ENCODE results near the gene SYCN.

The SYCN gene

GRCh38 chr19:39162441-39163043, 41.5 kb downstream of the SYCN start:
- Histone ChIP-seq H3K27me3 (ENCODE audit: control insufficient read depth in 1 of 2, insufficient read depth in 2 of 2, low read length in 2 of 2) (no peaks in the 10 kb centered on the region), H3K36me3 (ENCODE audit: control insufficient read depth in 2 of 2, insufficient read depth in 2 of 2, low read length in 2 of 2) (no peaks in the 10 kb centered on the region), H3K4me3 (ENCODE audit: low read length in 2 of 2) (no peak overlapping the region), H3K27ac (ENCODE audit: low read length) (no peak overlapping the region), H3K9me3 (ENCODE audit: control insufficient read depth in 2 of 2, low read length in 2 of 2) (no peaks in the 10 kb centered on the region), H3K4me1 (ENCODE audit: control insufficient read depth, insufficient read depth, low read length) (peaks cover 48% of the 10 kb centered on the region), H3K9ac (ENCODE audit: low read length in 2 of 2) (no peak overlapping the region)

- Histone ChIP-seq H3K9ac (ENCODE audit: low read length in 2 of 2) (peak overlapping the region; percentile 13 to 58), H3K36me3 (ENCODE audit: control insufficient read depth in 2 of 2, insufficient read depth in 2 of 2, low read length in 2 of 2) (no peaks in the 10 kb centered on the region), H3K27me3 (ENCODE audit: control insufficient read depth in 1 of 2, insufficient read depth in 2 of 2, low read length in 2 of 2) (no peaks in the 10 kb centered on the region), H3K4me3 (ENCODE audit: low read length in 2 of 2) (peak overlapping the region in 1 of 2 donors; percentile 22), H3K9me3 (ENCODE audit: control insufficient read depth in 2 of 2, low read length in 2 of 2) (no peaks in the 10 kb centered on the region), H3K27ac (ENCODE audit: low read length) (peak overlapping the region; percentile 64), H3K4me1 (ENCODE audit: control insufficient read depth, insufficient read depth, low read length) (peaks cover 56% of the 10 kb centered on the region)
Observed at GRCh38 chr19:39160889-39161672, 43.0 kb downstream of the SYCN start.

GRCh38 chr19:39160523-39160861, 43.6 kb downstream of the SYCN start:
- Histone ChIP-seq H3K36me3 (ENCODE audit: control insufficient read depth in 2 of 2, insufficient read depth in 2 of 2, low read length in 2 of 2) (no peaks in the 10 kb centered on the region), H3K27ac (ENCODE audit: low read length) (peak overlapping the region; percentile 64), H3K27me3 (ENCODE audit: control insufficient read depth in 1 of 2, insufficient read depth in 2 of 2, low read length in 2 of 2) (no peaks in the 10 kb centered on the region), H3K4me3 (ENCODE audit: low read length in 2 of 2) (peak overlapping the region in 1 of 2 donors; percentile 22), H3K9me3 (ENCODE audit: control insufficient read depth in 2 of 2, low read length in 2 of 2) (no peaks in the 10 kb centered on the region), H3K9ac (ENCODE audit: low read length in 2 of 2) (peak overlapping the region; percentile 13 to 58), H3K4me1 (ENCODE audit: control insufficient read depth, insufficient read depth, low read length) (peaks cover 57% of the 10 kb centered on the region)

- Histone ChIP-seq H3K9ac (ENCODE audit: low read length in 2 of 2) (no peak overlapping the region), H3K27ac (ENCODE audit: low read length) (peak overlapping the region; percentile 11), H3K4me1 (ENCODE audit: control insufficient read depth, insufficient read depth, low read length) (peaks cover 59% of the 10 kb centered on the region), H3K9me3 (ENCODE audit: control insufficient read depth in 2 of 2, low read length in 2 of 2) (no peaks in the 10 kb centered on the region), H3K36me3 (ENCODE audit: control insufficient read depth in 2 of 2, insufficient read depth in 2 of 2, low read length in 2 of 2) (no peaks in the 10 kb centered on the region), H3K27me3 (ENCODE audit: control insufficient read depth in 1 of 2, insufficient read depth in 2 of 2, low read length in 2 of 2) (no peaks in the 10 kb centered on the region), H3K4me3 (ENCODE audit: low read length in 2 of 2) (no peak overlapping the region)
Observed at GRCh38 chr19:39158646-39159260, 45.3 kb downstream of the SYCN start.

GRCh38 chr19:39157997-39158389, 46.1 kb downstream of the SYCN start:
- Histone ChIP-seq H3K9ac (ENCODE audit: low read length in 2 of 2) (no peak overlapping the region), H3K27me3 (ENCODE audit: control insufficient read depth in 1 of 2, insufficient read depth in 2 of 2, low read length in 2 of 2) (no peaks in the 10 kb centered on the region), H3K9me3 (ENCODE audit: control insufficient read depth in 2 of 2, low read length in 2 of 2) (no peaks in the 10 kb centered on the region), H3K4me1 (ENCODE audit: control insufficient read depth, insufficient read depth, low read length) (peaks cover 57% of the 10 kb centered on the region), H3K36me3 (ENCODE audit: control insufficient read depth in 2 of 2, insufficient read depth in 2 of 2, low read length in 2 of 2) (no peaks in the 10 kb centered on the region), H3K4me3 (ENCODE audit: low read length in 2 of 2) (peak overlapping the region; percentile 6 to 64), H3K27ac (ENCODE audit: low read length) (no peak overlapping the region)

GRCh38 chr19:39157275-39157996, 46.6 kb downstream of the SYCN start:
- H3K4me3 ChIP-seq (ENCODE audit: low read length in 2 of 2): peak overlapping the region; percentile 6 to 64
- no peaks in the 10 kb centered on the region for H3K27me3 ChIP-seq (ENCODE audit: control insufficient read depth in 1 of 2, insufficient read depth in 2 of 2, low read length in 2 of 2)
- no peaks in the 10 kb centered on the region for H3K9me3 ChIP-seq (ENCODE audit: control insufficient read depth in 2 of 2, low read length in 2 of 2)
- no peak overlapping the region for H3K27ac ChIP-seq (ENCODE audit: low read length)
- peaks cover 56% of the 10 kb centered on the region for H3K4me1 ChIP-seq (ENCODE audit: control insufficient read depth, insufficient read depth, low read length)
- H3K9ac ChIP-seq (ENCODE audit: low read length in 2 of 2): peak overlapping the region in 1 of 2 donors; percentile 13
- H3K36me3 ChIP-seq (ENCODE audit: control insufficient read depth in 2 of 2, insufficient read depth in 2 of 2, low read length in 2 of 2): no peaks in the 10 kb centered on the region

- Histone ChIP-seq H3K9ac (ENCODE audit: low read length in 2 of 2) (peak overlapping the region in 1 of 2 donors; percentile 1), H3K27ac (ENCODE audit: low read length) (no peak overlapping the region), H3K36me3 (ENCODE audit: control insufficient read depth in 2 of 2, insufficient read depth in 2 of 2, low read length in 2 of 2) (no peaks in the 10 kb centered on the region), H3K27me3 (ENCODE audit: control insufficient read depth in 1 of 2, insufficient read depth in 2 of 2, low read length in 2 of 2) (no peaks in the 10 kb centered on the region), H3K4me3 (ENCODE audit: low read length in 2 of 2) (peak overlapping the region; percentile 6 to 64), H3K4me1 (ENCODE audit: control insufficient read depth, insufficient read depth, low read length) (peaks cover 54% of the 10 kb centered on the region), H3K9me3 (ENCODE audit: control insufficient read depth in 2 of 2, low read length in 2 of 2) (no peaks in the 10 kb centered on the region)
Observed at GRCh38 chr19:39156326-39157230, 47.5 kb downstream of the SYCN start.

- H3K36me3 ChIP-seq (ENCODE audit: control insufficient read depth in 2 of 2, insufficient read depth in 2 of 2, low read length in 2 of 2): no peaks in the 10 kb centered on the region
- no peaks in the 10 kb centered on the region for H3K27me3 ChIP-seq (ENCODE audit: control insufficient read depth in 1 of 2, insufficient read depth in 2 of 2, low read length in 2 of 2)
- no peak overlapping the region for H3K9ac ChIP-seq (ENCODE audit: low read length in 2 of 2)
- no peaks in the 10 kb centered on the region for H3K9me3 ChIP-seq (ENCODE audit: control insufficient read depth in 2 of 2, low read length in 2 of 2)
- no peak overlapping the region for H3K27ac ChIP-seq (ENCODE audit: low read length)
- peaks cover 46% of the 10 kb centered on the region for H3K4me1 ChIP-seq (ENCODE audit: control insufficient read depth, insufficient read depth, low read length)
- H3K4me3 ChIP-seq (ENCODE audit: low read length in 2 of 2): no peak overlapping the region
Observed at GRCh38 chr19:39155741-39156140, 48.3 kb downstream of the SYCN start.

- H3K4me3 ChIP-seq (ENCODE audit: low read length in 2 of 2): no peak overlapping the region
- no peak overlapping the region for H3K27ac ChIP-seq (ENCODE audit: low read length)
- no peak overlapping the region for H3K9ac ChIP-seq (ENCODE audit: low read length in 2 of 2)
- no peaks in the 10 kb centered on the region for H3K9me3 ChIP-seq (ENCODE audit: control insufficient read depth in 2 of 2, low read length in 2 of 2)
- H3K36me3 ChIP-seq (ENCODE audit: control insufficient read depth in 2 of 2, insufficient read depth in 2 of 2, low read length in 2 of 2): no peaks in the 10 kb centered on the region
- peaks cover 41% of the 10 kb centered on the region for H3K4me1 ChIP-seq (ENCODE audit: control insufficient read depth, insufficient read depth, low read length)
- no peaks in the 10 kb centered on the region for H3K27me3 ChIP-seq (ENCODE audit: control insufficient read depth in 1 of 2, insufficient read depth in 2 of 2, low read length in 2 of 2)
Observed at GRCh38 chr19:39155114-39155700, 48.9 kb downstream of the SYCN start.
